B cell (primary cell): ENCODE data around the gene CCDC60. TPM values are rescaled to one million over a fixed set of nuclear protein-coding genes. Genes with fewer than 3 reads are reported as not detected.

Experiments used
- ATAC-seq: fragments of 200-7000 bp; cut with Tn5 transposase; one replicate; pipeline ENCODE4 v1.10.0; 2021; ENCODE audit warnings: low read depth, mild to moderate bottlenecking, moderate number of reproducible peaks, moderate library complexity
- CTCF ChIA-PET: fragments of 350-600 bp; sonication (Branson Sonifier 250); formaldehyde crosslinking; loops from one replicate; lab custom pipeline; 2021; ENCODE audit warnings: antibody characterized with exemption, inconsistent platforms; lab: Charles Lee
- POLR2A ChIA-PET: fragments of 350-600 bp; sonication (Branson Sonifier 250); formaldehyde crosslinking; loops from one replicate; lab custom pipeline; 2021; ENCODE audit warnings: antibody characterized with exemption; lab: Charles Lee
- DNase-seq: peaks from one replicate; pipeline ENCODE4 v3.0.0; 2013
- H2AFZ ChIP-seq: 2 replicates; pipeline ENCODE4 v1.6.1; 2012; ENCODE audit warnings: mild to moderate bottlenecking, low read depth, low read length; ENCODE audit not compliant: insufficient read depth, poor library complexity, severe bottlenecking
- H3K27ac ChIP-seq, 2 donors: 1 replicate in 1 of 2; 2 replicates in 1 of 2; pipeline ENCODE4 v1.5.1; 2012 to 2013; ENCODE audit warnings: low read length in 2 of 2, mild to moderate bottlenecking in 2 of 2, moderate library complexity in 1 of 2
- H3K27me3 ChIP-seq, 4 experiments: fragments of 200-600 bp in 1 of 4; sonication (generic) in 1 of 4; replicated peaks in 1 of 4; 1 replicate in 2 of 4; 2 replicates in 2 of 4; pipeline versions ENCODE4 v1.6.1 to v1.7.0; 2013 to 2016; ENCODE audit warnings: low read length in 3 of 4, mild to moderate bottlenecking in 2 of 4, mixed read lengths in 1 of 4, moderate library complexity in 1 of 4; ENCODE audit not compliant: insufficient read depth in 4 of 4, control insufficient read depth in 3 of 4; ENCODE audit errors: control extremely low read depth in 1 of 4
- H3K36me3 ChIP-seq, 2 experiments: replicated peaks in 1 of 2; 1 replicate in 1 of 2; 2 replicates in 1 of 2; pipeline versions ENCODE4 v1.6.1 to v1.7.1; 2013; ENCODE audit warnings: low read length in 1 of 2; ENCODE audit not compliant: insufficient read depth in 2 of 2, control insufficient read depth in 1 of 2; ENCODE audit errors: control extremely low read depth in 1 of 2, extremely low read depth in 1 of 2
- H3K4me1 ChIP-seq, 2 donors: fragments of 200-600 bp in 1 of 2; sonication (generic) in 1 of 2; 1 replicate in 1 of 2; 2 replicates in 1 of 2; pipeline versions ENCODE4 v1.5.1 to v1.6.1; 2013 to 2017; ENCODE audit warnings: low read length in 2 of 2; ENCODE audit not compliant: control insufficient read depth in 2 of 2, insufficient read depth in 2 of 2
- H3K4me2 ChIP-seq: replicated peaks from 2 replicates; pipeline ENCODE3; 2012; ENCODE audit warnings: mild to moderate bottlenecking, low read depth, low read length; ENCODE audit not compliant: poor library complexity, severe bottlenecking
- H3K4me3 ChIP-seq, 5 experiments: fragments of 200-600 bp in 1 of 5; sonication (generic) in 1 of 5; 1 replicate in 3 of 5; 2 replicates in 2 of 5; pipeline versions ENCODE4 v1.5.1 to v1.7.0; 2011 to 2016; ENCODE audit warnings: low read length in 4 of 5, mild to moderate bottlenecking in 4 of 5, low read depth in 2 of 5, control low read depth in 1 of 5, moderate library complexity in 1 of 5; ENCODE audit not compliant: insufficient read depth in 1 of 5; ENCODE audit errors: control extremely low read depth in 1 of 5, extremely low read depth in 1 of 5
- H3K79me2 ChIP-seq: fragments of 200-600 bp; sonication (generic); one replicate; pipeline ENCODE4 v1.6.0; 2016; ENCODE audit warnings: low read length; ENCODE audit not compliant: control insufficient read depth, insufficient read depth
- H3K9ac ChIP-seq: fragments of 200-600 bp; sonication (generic); 2 replicates; pipeline ENCODE4 v1.6.1; 2017; ENCODE audit warnings: mild to moderate bottlenecking, low read length, moderate library complexity
- H3K9me3 ChIP-seq, 3 donors: one replicate each; pipeline versions ENCODE4 v1.6.1 to v1.7.1; 2013; ENCODE audit warnings: low read length in 2 of 3; ENCODE audit not compliant: control insufficient read depth in 2 of 3, insufficient read depth in 1 of 3; ENCODE audit errors: control extremely low read depth in 1 of 3
- H4K20me1 ChIP-seq: 2 replicates; pipeline ENCODE4 v1.6.0; 2012; ENCODE audit warnings: mild to moderate bottlenecking, low read length; ENCODE audit not compliant: insufficient read depth, control insufficient read depth, poor library complexity, severe bottlenecking
- H3K27ac Mint-ChIP-seq: one replicate; pipeline ENCODE4 v1.8.0; 2021; ENCODE audit warnings: mixed read lengths
- H3K27me3 Mint-ChIP-seq: one replicate; pipeline ENCODE4 v1.8.0; 2021; ENCODE audit warnings: mixed read lengths
- H3K4me1 Mint-ChIP-seq: one replicate; pipeline ENCODE4 v1.8.0; 2021; ENCODE audit warnings: mixed read lengths
- H3K4me3 Mint-ChIP-seq: one replicate; pipeline ENCODE4 v1.8.0; 2021; ENCODE audit warnings: mixed read lengths
- H3K9me3 Mint-ChIP-seq: one replicate; pipeline ENCODE4 v1.8.0; 2022; ENCODE audit warnings: mixed read lengths; ENCODE audit not compliant: insufficient read depth
- EZH2 ChIP-seq: IDR thresholded peaks from 2 replicates; pipeline ENCODE4 v1.6.1; 2012; ENCODE audit warnings: borderline replicate concordance, low read depth, mild to moderate bottlenecking, moderate library complexity, low read length; ENCODE audit not compliant: insufficient read depth, poor library complexity, severe bottlenecking
- WGBS: methylation state at CpG from one replicate; pipeline ENCODE4 v1.1.5; 2013; ENCODE audit warnings: missing lambda C conversion rate; ENCODE audit not compliant: insufficient coverage; 5-methylcytosine and 5-hydroxymethylcytosine counted together
- intact Hi-C: fragments of 100-400 bp; cut with micrococcal nuclease; formaldehyde crosslinking; loops from one replicate; pipeline ENCODE4 v1.10.0; 2022
- polyA plus RNA-seq: library from polyadenylated mRNA; depleted of rRNA; stranded (reverse); fragments of >200 nt; gene quantifications from 2 replicates; pipeline ENCODE4 v1.2.3, GENCODE V29; 2012
- total RNA-seq, 2 donors: library from RNA; stranded (reverse); fragments of 120-200 nt in 1 of 2; gene quantifications; 1 replicate in 1 of 2; 2 replicates in 1 of 2; pipeline versions ENCODE4 v1.2.3 to v1.2.4, GENCODE V29; 2013 to 2022
- TF ChIP-seq, protein P1 (sequence below): fragments of 200-600 bp; IDR thresholded peaks from one replicate; pipeline ENCODE4 v1.8.0; 2022; ENCODE audit warnings: antibody characterized with exemption, mild to moderate bottlenecking

CCDC60 gene
- total and polyA plus RNA-seq, 2 donors (not counting 1 experiment from before 2014, with no cell fraction given): not detected

DNA sequence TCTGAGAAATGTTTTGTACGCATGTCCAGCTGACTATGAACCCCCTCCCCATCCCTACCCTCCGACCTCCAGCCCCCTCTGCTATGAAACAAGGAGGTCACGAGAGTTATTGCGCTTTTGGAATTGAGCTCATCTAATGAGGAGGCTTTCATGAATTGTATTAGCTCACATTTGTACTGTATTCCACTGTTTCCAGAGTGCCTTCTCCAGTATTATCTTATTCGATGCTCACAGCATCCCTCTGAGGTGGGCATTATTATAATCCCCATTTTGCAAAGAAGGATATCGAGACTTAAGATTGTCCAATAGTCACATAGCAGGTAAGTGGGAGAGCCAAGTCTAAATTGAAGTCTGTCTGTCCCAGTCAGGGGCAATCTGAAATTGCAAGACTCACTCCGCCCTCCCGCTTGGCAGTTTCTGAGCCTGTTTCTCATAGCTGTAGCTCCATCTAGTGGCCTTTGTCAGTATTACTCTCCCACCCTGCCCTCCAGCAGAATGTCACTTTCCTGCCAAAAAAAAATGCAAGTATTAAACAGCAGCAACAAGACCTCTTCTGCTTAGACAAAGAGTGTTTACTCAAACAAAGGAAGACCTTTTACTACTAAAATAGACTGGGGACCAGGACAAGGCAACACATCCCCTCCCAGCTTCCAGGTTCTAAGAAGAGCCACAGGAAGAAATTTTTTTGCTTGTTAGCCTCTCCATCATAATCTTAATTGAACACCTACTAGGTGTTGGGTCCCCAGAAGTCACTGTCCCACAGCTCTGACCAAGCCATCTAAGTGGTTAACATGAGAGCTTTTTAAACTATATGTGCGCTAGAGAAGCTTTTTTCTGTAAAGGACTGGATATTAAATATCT, 210.5 kb downstream of the CCDC60 start:
- CTCF ChIA-PET: interaction anchor here (0.6 to 2.2 kb wide), 8 partner anchors 8 to 1424 kb away, joined by 3 to 11 read pairs (median 3); no protein-coding TSS in a partner anchor
- Histone ChIP-seq H3K27ac (no peak overlapping the region), H3K27me3 (no peaks in the 10 kb centered on the region), H3K9me3 (no peaks in the 10 kb centered on the region), H2AFZ (no peak overlapping the region), H3K4me3 (no peak overlapping the region), H3K36me3 (no peaks in the 10 kb centered on the region), H3K4me1 (no peaks in the 10 kb centered on the region), H3K9ac (no peak overlapping the region), H3K4me2 (no peak overlapping the region), H3K79me2 (no peaks in the 10 kb centered on the region), H4K20me1 (no peaks in the 10 kb centered on the region)
- ATAC-seq: peak; percentile 63
- intact Hi-C loops: no loop called here
- Mint-ChIP-seq H3K27me3 (peaks cover 49% of the 10 kb centered on the region), H3K4me3 (no peak overlapping the region), H3K9me3 (no peaks in the 10 kb centered on the region), H3K4me1 (no peaks in the 10 kb centered on the region), H3K27ac (no peak overlapping the region)
- WGBS: 16% methylated on average over 4 of the region's 9 CpGs
- no peak for TF ChIP-seq EZH2
- TF ChIP-seq, protein P1, sequence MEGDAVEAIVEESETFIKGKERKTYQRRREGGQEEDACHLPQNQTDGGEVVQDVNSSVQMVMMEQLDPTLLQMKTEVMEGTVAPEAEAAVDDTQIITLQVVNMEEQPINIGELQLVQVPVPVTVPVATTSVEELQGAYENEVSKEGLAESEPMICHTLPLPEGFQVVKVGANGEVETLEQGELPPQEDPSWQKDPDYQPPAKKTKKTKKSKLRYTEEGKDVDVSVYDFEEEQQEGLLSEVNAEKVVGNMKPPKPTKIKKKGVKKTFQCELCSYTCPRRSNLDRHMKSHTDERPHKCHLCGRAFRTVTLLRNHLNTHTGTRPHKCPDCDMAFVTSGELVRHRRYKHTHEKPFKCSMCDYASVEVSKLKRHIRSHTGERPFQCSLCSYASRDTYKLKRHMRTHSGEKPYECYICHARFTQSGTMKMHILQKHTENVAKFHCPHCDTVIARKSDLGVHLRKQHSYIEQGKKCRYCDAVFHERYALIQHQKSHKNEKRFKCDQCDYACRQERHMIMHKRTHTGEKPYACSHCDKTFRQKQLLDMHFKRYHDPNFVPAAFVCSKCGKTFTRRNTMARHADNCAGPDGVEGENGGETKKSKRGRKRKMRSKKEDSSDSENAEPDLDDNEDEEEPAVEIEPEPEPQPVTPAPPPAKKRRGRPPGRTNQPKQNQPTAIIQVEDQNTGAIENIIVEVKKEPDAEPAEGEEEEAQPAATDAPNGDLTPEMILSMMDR: peak; percentile 82
- POLR2A ChIA-PET: no interaction called here
- DNase-seq: peak; percentile 65

DNA sequence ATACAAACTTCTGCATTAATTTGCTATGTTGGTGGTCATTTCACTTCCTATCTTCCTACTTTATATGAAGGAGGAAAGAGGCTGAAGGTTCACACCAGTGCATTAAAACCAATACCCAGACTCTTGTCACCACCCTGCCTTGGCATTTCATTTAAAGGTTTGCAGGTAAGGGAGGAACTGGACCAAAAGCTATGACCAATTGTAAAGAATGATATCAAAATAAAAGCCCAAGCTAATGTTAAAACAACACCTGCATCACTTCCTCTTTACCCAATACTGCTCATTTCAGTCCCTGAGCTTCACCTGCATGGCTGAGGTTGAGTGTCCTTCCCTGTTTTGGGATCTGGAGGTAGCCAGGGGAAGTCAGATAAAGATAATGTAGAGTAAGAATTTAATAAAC, 211.8 kb downstream of the CCDC60 start:
- H3K9me3 ChIP-seq: no peaks in the 10 kb centered on the region
- H4K20me1 ChIP-seq: no peaks in the 10 kb centered on the region
- intact Hi-C loops: no loop called here
- no peaks in the 10 kb centered on the region for H3K79me2 ChIP-seq
- H3K9ac ChIP-seq: no peak overlapping the region
- CTCF ChIA-PET: interaction anchor here (1.1 to 2.2 kb wide), 3 partner anchors 9 to 1141 kb away, joined by 3 to 11 read pairs (median 3); no protein-coding TSS in a partner anchor
- Mint-ChIP-seq H3K27ac (no peak overlapping the region), H3K27me3 (peaks cover 43% of the 10 kb centered on the region), H3K4me3 (no peak overlapping the region), H3K9me3 (no peaks in the 10 kb centered on the region), H3K4me1 (no peaks in the 10 kb centered on the region)
- no peak overlapping the region for H3K27ac ChIP-seq
- no peak overlapping the region for H3K4me2 ChIP-seq
- POLR2A ChIA-PET: no interaction called here
- H3K27me3 ChIP-seq: peaks cover 0 to 5% (median 0%) of the 10 kb centered on the region in 4 experiments
- no peak for TF ChIP-seq EZH2
- TF ChIP-seq, protein P1: no peak
- no peaks in the 10 kb centered on the region for H3K4me1 ChIP-seq
- H3K36me3 ChIP-seq: no peaks in the 10 kb centered on the region
- no peak overlapping the region for H3K4me3 ChIP-seq
- DNase-seq (no peak), ATAC-seq (no peak)
- no peak overlapping the region for H2AFZ ChIP-seq
